Panc1 (cell line): Measurements from ENCODE around the gene ASXL3.

Experiments
- CTCF ChIP-seq: fragments of 450-650 bp; IDR thresholded peaks from 2 replicates; pipeline ENCODE4 v1.5.1; 2017; ENCODE audit warnings: mild to moderate bottlenecking
- POLR2AphosphoS5 ChIP-seq: IDR thresholded peaks from 2 replicates; pipeline ENCODE4 v1.6.1; 2012; ENCODE audit warnings: mild to moderate bottlenecking, low read depth, low read length, moderate library complexity

GRCh38 chr18:33716061-33716683 lies 138.2 kb downstream of the ASXL3 start:
- no peak for TF ChIP-seq CTCF
- TF ChIP-seq POLR2AphosphoS5: no peak
